ENCODE measurements around the gene OCA2. TPM values are rescaled to one million over a fixed set of nuclear protein-coding genes. Genes with fewer than 3 reads are reported as not detected.

The OCA2 gene
- polyA plus RNA-seq, 3 donors, result not detected

DNA sequence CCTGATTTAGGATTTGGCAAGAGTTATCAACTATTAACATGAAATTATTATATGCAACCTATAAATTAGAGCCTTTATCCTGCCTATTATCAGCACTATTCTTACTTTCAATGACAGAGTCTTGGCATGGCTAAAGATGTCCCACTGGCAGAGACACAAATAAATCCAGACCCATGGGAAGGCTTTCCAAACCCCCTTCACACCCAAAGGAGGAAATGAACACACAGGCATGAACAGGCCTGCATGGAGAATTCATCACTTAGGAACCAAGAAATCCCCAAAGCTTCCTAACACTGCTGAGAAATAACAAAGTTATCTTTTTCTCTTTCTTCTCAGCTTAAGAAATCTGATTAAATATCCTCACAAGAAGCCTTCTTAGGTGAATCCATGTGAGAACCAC, 213.9 kb downstream of the OCA2 start:
- Histone ChIP-seq H3K36me3 (replicated peaks in 1 of 2; ENCODE audit: control insufficient read depth in 1 of 2, insufficient read depth in 2 of 2, low read length in 2 of 2) (no peaks in the 10 kb centered on the region), H4K20me1 (ENCODE audit: insufficient read depth, low read length) (no peaks in the 10 kb centered on the region), H3K4me1 (ENCODE audit: control insufficient read depth in 1 of 2, insufficient read depth in 2 of 2, low read length in 2 of 2) (no peaks in the 10 kb centered on the region), H3K9ac (ENCODE audit: insufficient read depth, low read length, poor library complexity, severe bottlenecking) (no peak overlapping the region), H2AFZ (ENCODE audit: insufficient read depth, low read depth, low read length, poor library complexity, severe bottlenecking) (no peak overlapping the region), H3K79me2 (ENCODE audit: insufficient read depth, low read length) (no peaks in the 10 kb centered on the region), H3K4me3 (replicated peaks in 1 of 3; ENCODE audit: low read depth in 2 of 3, low read length in 3 of 3) (no peak overlapping the region), H3K9me3 (replicated peaks in 1 of 2; ENCODE audit: control insufficient read depth in 1 of 2, insufficient read depth in 1 of 2, low read length in 2 of 2) (peaks cover 39 to 51% of the 10 kb centered on the region in 2 donors), H3K4me2 (replicated peaks; ENCODE audit: extremely low read depth, low read length, poor library complexity, severe bottlenecking) (no peak overlapping the region), H3K27ac (ENCODE audit: low read depth in 1 of 2, low read length in 2 of 2) (no peak overlapping the region), H3K27me3 (ENCODE audit: control insufficient read depth in 2 of 2, insufficient read depth in 2 of 2, low read length in 2 of 2) (no peaks in the 10 kb centered on the region)
- Mint-ChIP-seq H3K36me3 (no peaks in the 10 kb centered on the region), H3K27me3 (ENCODE audit: low read depth in 3 of 3) (peaks cover 0 to 2% (median 0%) of the 10 kb centered on the region in 3 donors), H3K9me3 (peaks cover 17 to 42% (median 28%) of the 10 kb centered on the region in 7 donors), H3K4me1 (no peaks in the 10 kb centered on the region), H3K27ac (no peak overlapping the region), H3K4me3 (no peak overlapping the region)
- intact Hi-C loops (cut with micrococcal nuclease), result no loop called here
- no peak for DNase-seq
- TF ChIP-seq, protein P1, sequence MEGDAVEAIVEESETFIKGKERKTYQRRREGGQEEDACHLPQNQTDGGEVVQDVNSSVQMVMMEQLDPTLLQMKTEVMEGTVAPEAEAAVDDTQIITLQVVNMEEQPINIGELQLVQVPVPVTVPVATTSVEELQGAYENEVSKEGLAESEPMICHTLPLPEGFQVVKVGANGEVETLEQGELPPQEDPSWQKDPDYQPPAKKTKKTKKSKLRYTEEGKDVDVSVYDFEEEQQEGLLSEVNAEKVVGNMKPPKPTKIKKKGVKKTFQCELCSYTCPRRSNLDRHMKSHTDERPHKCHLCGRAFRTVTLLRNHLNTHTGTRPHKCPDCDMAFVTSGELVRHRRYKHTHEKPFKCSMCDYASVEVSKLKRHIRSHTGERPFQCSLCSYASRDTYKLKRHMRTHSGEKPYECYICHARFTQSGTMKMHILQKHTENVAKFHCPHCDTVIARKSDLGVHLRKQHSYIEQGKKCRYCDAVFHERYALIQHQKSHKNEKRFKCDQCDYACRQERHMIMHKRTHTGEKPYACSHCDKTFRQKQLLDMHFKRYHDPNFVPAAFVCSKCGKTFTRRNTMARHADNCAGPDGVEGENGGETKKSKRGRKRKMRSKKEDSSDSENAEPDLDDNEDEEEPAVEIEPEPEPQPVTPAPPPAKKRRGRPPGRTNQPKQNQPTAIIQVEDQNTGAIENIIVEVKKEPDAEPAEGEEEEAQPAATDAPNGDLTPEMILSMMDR (IDR thresholded peaks at IDR 0.05), result no peak

DNA sequence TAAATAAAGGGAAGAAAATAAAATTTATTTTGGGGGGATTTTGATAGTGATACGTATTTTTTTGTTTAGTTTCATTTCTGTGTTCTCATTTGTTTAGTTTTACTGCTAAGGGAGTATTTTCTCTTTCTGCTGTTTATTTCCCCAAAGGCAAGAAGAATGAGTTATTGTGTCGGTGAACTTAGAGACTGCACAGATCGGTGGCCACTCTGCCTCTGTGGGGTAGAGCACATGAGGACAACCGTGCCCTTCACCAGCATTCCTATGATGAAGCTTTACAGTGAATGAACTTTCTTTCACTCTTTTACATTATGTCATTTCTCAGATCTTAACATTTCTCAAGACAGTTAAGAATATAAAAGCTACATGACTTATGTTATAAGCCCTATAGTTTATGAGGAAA, 214.4 kb downstream of the OCA2 start:
- H3K9me3 ChIP-seq (replicated peaks in 1 of 2; ENCODE audit: control insufficient read depth in 1 of 2, insufficient read depth in 1 of 2, low read length in 2 of 2), result peaks cover 37 to 47% of the 10 kb centered on the region in 2 donors
- H2AFZ ChIP-seq (ENCODE audit: insufficient read depth, low read depth, low read length, poor library complexity, severe bottlenecking), result no peak overlapping the region
- intact Hi-C loops (cut with micrococcal nuclease), result no loop called here
- 100% methylated on average over 1 of the region's 4 CpGs for WGBS (ENCODE audit: insufficient coverage)
- H3K4me3 Mint-ChIP-seq, result no peak overlapping the region
- H3K9ac ChIP-seq (ENCODE audit: insufficient read depth, low read length, poor library complexity, severe bottlenecking), result no peak overlapping the region
- H3K4me1 ChIP-seq (ENCODE audit: control insufficient read depth in 1 of 2, insufficient read depth in 2 of 2, low read length in 2 of 2), result no peaks in the 10 kb centered on the region
- DNase-seq, result no peak
- TF ChIP-seq, protein P1 (IDR thresholded peaks at IDR 0.05), result no peak
- H3K27ac ChIP-seq (ENCODE audit: low read depth in 1 of 2, low read length in 2 of 2), result no peak overlapping the region
- H3K79me2 ChIP-seq (ENCODE audit: insufficient read depth, low read length), result no peaks in the 10 kb centered on the region
- H3K4me1 Mint-ChIP-seq, result no peaks in the 10 kb centered on the region
- no peak overlapping the region for H3K4me2 ChIP-seq (replicated peaks; ENCODE audit: extremely low read depth, low read length, poor library complexity, severe bottlenecking)
- no peaks in the 10 kb centered on the region for H3K36me3 ChIP-seq (replicated peaks in 1 of 2; ENCODE audit: control insufficient read depth in 1 of 2, insufficient read depth in 2 of 2, low read length in 2 of 2)
- H3K27me3 ChIP-seq (ENCODE audit: control insufficient read depth in 2 of 2, insufficient read depth in 2 of 2, low read length in 2 of 2), result no peaks in the 10 kb centered on the region
- no peaks in the 10 kb centered on the region for H3K36me3 Mint-ChIP-seq
- no peak overlapping the region for H3K27ac Mint-ChIP-seq
- H3K9me3 Mint-ChIP-seq, result peaks cover 17 to 37% (median 24%) of the 10 kb centered on the region in 7 donors
- H3K4me3 ChIP-seq (replicated peaks in 1 of 3; ENCODE audit: low read depth in 2 of 3, low read length in 3 of 3), result no peak overlapping the region
- no peaks in the 10 kb centered on the region for H4K20me1 ChIP-seq (ENCODE audit: insufficient read depth, low read length)
- H3K27me3 Mint-ChIP-seq (ENCODE audit: low read depth in 3 of 3), result peaks cover 0 to 2% (median 0%) of the 10 kb centered on the region in 3 donors
